AML-193 (cell line): Measurements from ENCODE around the gene NRM.
"Not testable (repeated sequence)": the region's sequence is repeated elsewhere in the genome, so short reads cannot be mapped to it uniquely, and the experiment has no call there.

Experiments
- DNase-seq, 2 experiments: peaks; one replicate each; lab custom pipeline; 2025; lab: John Stamatoyannopoulos, UW

NRM gene

DNA sequence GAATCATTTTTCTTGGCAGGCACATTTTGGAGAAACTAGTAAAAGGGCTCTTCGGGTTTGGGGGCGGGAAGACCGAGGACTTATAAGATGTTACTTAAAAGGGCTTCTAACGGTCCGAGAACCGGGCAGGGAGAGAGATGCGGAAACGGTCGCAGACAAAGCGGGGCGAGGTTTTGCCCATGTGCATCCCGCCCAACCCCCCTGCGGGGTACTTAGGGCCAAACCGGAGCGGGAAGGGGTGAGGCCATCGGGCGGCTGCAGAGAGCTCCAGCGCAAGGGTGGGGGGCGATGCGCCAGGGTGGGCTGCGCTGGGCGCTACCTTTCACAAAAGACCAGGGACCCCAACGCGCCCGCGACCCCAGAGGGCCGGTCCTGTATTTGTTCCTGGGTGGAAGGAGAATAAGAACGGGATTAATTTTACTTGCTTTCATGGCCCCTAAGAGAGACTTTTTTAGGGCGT is 30.0 kb upstream of the NRM start:
- DNase-seq: peak; percentile 66 to 67

DNA sequence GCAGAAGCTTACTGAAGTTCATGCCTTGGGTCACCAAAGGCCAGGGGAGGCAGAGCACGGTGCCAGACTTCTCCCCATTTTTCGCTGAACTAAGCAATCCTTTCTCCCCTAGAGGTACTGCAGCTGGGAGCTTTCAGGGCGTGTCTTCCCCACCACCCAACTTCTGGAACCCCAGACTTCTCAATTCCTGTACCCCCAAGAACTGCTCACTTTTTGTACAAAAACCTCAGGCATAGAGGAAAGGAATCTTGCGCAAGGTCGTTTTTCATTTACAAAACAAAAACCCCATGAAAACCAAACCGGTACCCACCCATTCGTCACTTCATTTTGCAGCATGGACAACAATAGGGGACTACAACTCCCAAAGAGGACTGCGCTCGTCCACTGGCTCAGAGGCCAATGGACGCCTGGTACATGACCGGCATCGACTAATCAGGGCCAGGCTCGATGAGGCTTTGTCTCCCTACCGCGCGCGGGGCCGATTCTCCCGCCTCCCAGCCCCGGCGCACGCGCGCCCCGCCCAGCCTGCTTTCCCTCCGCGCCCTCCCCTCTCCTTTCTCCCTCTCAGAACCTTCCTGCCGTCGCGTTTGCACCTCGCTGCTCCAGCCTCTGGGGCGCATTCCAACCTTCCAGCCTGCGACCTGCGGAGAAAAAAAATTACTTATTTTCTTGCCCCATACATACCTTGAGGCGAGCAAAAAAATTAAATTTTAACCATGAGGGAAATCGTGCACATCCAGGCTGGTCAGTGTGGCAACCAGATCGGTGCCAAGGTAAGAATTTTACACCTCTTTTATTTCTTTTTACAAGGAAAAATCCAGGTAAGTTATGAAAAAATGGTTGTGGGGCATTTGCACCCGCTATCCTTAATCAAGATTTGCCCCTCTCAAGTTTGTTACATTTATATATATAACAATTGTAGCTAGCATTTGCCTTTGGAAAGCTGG is 29.3 kb upstream of the NRM start, which contains the start of gene TUBB:
TSS of gene TUBB (plus strand) at position 562 of the 947 bp plus-strand sequence. CDS start at position 717, 155 bp downstream.
- peak; percentile 99 for DNase-seq

DNA sequence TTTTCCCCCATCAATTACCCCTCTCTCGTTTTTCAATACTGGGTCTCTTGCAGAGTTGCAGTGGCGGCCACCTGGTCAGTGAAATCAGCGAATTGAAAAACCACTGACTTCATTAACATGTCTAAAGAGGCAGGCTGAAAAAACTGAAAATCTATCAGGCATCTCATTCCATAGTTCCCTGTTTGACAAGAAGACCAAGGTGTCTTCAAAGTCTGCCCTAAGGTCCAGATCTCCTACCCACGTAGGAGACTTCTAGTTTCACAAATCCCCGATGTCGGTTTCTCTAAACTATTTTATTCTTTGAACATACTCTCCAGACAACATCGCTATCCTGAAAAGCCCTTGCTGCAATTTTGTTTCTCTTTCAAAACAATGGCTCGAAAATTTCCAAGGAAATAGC is 28.6 kb upstream of the NRM start:
- DNase-seq: no peak

DNA sequence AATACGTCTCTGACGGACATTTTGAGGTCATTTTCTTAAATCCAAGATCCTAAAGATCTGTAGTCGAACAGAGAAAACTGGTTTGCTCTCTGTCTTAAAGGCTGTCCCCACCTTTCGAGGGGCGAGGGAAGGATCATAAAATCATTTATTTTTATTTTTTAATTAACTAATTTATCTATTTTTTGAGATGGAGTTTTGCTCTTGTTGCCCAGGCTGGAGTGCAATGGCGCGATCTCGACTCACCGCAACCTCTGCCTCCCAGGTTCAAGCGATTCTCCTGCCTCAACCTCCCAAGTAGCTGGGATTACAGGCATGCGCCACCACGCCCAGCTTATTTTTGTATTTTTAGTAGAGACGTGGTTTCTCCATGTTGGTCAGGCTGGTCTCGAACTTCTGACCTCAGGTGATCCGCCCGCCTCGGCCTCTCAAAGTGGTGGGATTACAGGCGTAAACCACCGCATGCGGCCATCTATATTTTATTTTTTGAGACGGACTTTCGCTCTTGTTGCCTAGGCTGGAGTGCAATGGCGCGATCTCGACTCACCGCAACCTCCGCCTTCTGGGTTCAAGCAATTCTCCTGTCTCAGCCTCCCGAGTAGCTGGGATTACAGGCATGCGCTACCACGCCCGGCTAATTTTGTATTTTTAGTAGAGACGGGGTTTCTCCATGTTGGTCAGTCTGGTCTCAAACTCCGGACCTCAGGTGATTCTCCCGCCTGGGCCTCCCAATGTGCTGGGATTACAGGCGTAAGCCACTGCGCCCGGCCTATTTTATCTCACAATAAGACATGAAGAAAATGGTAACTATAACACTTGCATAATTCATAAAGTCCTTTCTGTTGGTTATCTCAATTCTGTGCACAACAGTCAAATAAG is 27.3 kb upstream of the NRM start:
- DNase-seq: not testable (repeated sequence)

DNA sequence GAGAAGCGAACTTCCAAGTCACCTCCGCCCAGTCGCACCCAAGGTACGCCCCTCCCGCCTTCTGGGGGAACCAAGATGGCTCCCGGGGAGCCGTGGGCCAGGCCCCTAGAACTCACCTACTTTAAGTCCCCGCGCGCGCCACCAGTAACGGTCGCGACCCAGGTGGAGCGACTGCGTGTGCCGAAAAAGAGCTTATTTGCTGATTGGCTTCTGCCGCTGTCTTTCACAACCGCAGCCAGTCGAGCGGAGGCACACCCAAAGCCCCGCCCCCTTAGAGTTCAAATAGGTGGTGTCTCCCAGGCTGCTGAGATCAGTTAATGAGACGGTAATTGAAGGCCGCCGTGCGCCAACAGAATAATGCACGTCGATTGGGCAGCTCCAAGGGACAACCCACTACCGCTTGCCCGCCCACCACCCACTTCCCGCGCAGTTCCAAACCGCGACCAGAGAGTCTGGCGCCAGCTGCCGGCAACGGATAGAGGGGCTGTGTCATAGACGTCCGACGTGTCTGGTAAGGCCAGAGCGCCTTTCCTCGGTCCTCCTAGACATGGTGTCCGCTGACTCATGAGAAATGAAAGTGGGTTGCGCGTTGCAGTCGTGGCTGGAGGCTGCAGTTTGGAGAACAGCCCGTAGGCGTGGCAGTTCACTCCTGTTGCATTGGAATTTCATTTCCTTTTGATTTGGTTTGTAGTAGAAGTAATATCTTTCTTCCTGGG is 26.5 kb upstream of the NRM start, which contains the start of gene MDC1:
TSS of gene MDC1 (minus strand) at position 153 of the 716 bp plus-strand sequence. CDS start 2,106 bp downstream, outside the sequence.
- DNase-seq: peak; percentile 100

DNA sequence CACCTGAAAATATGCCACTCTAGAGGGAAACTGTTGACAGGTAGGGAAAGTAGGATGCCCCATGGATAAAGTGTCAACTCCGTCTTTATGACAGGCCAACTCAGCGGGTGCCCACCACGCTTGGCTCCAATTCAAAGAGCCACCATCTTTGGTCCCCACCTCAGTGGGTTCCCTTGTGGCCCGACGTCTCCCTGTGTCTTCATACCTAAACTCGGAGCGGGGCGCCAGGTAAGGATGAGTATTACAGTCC is 26.0 kb upstream of the NRM start:
- DNase-seq: no peak

DNA sequence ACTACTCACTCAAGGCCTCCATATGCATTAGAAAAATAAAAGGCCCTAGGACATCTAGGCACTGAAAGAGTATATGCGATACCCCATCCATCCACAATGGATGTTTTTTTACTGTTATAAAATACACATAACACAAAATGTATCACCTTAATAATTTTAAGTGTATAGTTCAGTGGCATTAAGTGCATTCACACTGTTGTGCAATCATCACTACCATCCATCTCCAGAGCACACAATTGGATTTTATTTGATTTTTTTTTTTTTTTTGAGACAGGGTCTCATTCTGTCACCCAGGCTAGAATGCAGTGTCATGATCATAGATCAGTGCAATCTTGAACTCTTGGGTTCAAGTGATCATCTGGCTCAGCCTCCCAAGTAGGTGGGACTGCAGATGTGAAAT is 23.5 kb upstream of the NRM start:
- no peak for DNase-seq

DNA sequence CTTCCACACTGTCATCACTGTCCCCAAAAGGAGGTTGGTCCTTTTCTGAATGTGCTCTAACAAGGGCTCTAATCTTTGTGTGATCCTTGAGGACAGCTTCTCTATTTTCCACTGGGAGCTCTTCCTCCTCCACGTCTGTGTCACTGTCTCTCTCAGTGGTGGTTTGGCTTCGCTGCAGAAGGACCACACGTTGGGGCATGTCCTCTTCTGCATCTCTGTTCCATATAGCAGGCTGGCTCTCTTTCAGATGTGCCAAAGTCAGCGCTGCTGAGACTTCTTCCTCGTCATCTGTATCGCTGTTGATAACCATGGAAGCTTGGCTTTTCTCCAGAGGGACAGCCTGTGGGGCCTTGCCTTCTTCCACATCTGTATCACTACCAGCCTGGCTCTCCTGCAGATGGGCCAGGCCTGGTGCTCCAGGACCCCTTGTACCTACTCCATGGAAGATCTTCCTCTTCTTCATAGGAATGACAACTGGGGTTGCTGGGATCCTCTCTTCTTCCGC is 21.7 kb upstream of the NRM start:
- no peak for DNase-seq

DNA sequence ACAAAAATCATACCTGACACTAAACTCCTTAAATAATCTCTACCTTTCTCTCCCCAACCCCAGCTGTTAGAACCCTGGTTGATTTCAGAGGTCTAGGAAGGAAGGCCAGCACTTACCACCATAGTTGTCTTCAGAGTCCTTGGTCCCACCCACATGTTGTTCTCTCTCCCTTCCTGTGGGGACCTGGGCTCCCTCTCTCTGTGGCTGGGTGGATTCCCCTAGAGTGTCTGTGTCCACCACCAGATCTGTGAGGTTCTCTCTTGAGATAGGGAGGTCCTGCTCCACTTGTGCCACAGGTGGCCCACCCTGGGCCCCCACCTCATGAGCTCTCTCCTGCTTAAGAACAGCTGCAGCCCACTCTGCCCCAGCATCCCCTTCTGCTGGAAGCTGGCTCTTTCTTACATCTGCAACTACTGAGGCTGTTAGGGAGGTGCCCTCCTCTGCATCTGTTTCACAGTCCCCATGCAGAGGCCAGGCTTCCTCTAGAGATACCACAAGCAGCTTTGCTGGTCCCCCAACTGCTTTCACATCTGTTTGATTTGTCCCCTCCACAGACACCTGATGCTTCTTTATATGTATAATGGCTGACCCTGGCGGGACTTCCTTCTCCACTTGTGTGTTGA is 21.1 kb upstream of the NRM start:
- no peak for DNase-seq

DNA sequence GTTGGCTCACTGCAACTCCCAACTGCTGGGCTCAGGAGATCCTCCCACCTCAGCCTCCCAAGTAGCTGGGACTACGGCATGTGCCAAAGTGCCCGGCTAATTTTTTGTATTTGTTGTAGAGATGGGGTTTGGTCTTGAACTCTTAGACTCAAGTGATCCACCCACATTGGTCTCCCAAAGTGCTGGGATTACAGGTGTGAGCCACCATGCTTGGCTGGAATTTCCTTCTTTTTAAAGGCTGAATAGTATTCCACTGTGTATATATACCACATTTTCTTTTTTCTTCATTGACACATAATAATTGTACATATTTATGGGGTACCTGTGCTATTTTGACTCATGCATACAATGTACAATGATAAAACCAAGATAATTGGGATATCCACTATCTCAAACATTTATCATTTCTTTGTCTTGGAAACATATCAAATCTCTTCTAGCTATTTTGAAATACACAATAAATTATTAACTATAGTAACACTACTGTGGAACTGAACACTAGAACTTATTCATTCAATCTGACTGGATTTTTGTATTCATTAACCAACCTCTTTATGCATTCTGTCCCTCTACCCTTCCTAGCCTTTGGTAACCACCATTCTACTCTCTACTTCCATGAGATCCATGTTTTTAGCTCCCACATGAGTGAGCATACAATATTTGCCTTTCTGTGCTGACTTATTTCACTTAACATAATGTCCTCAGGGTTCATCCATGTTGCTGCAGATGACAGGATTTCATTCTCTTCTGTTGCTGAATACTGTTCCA is 18.5 kb upstream of the NRM start:
- no peak for DNase-seq

DNA sequence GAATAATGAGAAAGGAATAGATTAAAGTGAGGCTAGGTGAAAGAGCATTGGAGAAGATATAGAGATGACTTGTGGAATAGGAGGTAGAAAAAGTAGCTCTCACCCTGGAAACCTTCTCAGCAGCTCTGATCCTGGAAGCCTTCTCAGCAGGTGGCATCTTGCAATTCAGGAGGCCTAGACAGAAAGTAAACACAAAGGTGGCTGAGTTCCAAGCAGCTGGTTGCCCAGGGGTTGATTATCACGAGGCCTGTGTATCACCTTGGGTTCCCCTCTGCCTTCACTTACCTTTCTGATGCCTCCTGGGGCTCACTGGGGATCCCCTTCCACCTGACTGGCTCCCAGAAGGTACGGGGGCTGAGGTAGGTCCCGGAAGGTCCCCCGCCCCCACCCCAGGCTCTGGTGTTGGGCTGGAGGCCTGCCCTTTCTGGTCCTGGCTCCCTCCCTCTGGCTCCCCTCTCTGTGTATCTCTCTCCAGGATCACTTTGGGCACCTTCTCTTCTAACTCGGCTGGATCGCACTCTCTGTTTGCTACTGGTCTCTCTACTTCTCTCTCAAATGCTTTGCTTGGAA is 16.6 kb upstream of the NRM start:
- DNase-seq: no peak

DNA sequence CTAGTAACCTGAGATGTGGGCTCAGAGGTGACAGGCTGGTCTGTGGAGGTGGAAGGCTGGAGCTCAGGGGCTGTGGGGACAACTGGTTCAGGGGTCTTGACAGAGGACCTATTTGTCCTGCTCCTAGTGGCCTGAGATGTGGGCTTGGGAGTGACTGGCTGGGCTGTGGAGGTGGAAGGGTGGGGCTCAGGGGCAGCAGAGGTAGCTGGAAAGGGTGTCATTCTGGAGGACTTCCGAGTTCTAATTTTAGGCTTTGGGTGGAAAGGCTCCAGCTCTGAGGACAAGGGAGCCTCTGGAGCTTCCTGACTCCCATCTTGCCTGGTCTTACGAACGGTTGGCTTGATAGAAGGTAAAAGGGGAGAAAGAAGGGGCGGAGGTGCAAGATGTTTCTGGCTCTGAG is 14.8 kb upstream of the NRM start:
- DNase-seq: no peak

DNA sequence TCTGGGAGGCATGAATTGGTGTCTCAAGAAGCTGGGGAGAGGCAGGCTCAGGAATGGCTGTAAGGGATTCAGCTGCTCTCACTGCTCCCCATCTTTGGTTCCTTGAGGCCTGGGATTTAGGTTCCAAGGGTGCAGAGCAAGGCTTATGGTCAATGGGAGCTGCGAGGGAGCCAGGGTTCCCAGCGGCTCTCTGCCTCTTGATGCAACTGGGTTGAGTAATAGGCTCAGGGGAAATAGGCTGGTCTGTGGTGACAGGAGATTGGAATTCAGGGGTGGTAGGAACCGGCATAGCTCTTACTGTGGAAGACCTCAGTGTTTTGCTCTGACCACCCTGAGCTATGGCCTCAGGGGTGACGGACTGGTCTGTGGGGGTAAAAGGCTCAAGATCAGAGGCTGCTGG is 13.0 kb upstream of the NRM start:
- DNase-seq: no peak

DNA sequence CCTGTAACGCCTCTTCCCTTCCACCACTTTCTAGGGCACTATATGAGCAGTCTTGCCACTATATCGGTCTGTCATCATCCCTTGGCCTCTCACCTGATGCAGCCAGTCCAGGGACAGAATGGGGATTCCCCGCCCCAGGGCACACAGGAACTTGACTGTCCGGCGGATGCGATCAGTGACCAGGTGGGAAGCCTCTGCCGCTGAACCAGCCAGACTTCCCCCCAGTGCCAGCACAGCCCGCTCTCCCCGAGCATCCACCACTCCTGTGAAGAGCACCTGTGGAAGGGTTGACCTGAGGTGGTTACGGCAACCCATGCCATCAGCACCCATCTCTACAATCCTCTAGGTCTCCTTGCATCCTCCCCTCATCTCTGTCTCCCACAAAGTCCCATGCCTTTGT is 12.2 kb upstream of the NRM start:
- no peak for DNase-seq

DNA sequence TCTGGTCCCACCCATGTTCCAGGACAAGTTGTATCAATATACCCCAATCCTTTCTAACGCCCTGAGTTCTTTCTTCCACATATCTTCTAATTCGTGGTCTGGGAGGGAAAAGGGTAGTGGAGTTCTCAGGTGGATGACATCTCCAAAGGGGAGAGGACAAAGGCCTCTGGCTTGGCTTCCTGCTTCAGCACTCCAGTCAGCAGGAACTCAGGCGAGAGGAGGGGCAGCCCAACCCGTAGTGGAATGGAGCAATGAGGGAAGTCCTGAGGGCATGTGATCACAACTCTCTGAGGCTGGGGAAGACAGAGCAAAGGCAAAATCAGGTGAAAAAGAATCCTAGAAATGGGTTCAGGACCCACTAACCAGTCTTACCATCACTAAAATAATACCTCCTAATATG is 9.6 kb upstream of the NRM start:
- no peak for DNase-seq

DNA sequence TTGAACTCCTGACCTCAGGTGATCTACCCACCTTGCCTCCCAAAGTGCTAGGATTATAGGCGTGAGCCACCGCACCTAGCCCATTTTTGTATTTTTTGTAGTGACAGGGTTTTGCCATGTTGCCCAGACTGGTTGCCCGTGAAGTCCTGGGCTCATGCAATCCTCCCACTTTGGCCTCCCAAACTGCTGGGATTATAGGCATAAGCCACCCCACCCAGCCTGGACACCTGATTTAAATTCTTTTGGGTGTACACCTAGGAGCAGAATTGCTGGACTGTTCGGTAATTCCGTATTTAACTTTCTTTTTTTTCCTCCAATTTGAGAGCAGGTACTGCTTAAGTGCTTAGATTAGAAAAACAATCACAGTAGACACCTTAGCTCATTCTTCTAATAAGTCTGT is 5.6 kb upstream of the NRM start:
- DNase-seq: no peak

DNA sequence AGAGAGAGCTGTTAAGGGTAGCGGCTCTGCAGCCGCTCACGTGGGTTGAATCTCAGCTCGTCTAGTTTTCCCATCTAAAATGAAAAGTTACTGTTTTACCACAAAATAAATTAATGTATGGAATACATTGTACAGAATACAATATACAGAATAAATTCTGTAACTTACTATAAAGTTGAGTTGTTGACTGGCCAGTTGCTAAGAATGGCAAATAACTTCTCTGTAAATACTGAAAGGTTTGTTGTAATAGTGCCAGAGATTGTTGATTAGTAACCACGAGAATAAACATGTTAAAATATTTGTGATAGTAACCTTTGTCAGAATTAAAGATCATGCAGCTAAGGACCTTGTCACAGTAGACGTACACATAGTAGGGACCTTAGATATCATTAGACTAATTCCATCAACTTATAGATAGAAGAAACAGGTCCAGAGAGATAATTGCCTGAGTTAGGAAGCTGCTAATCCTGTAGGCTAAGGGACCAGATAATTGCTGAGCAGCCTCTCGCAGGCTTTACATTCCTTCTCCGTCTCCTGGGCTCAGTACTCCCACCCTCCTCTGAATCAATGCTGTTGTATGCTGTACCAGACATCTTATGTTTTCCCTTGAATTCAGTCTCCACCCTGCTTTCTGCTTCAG is 544 bp upstream of the NRM start:
- no peak for DNase-seq

DNA sequence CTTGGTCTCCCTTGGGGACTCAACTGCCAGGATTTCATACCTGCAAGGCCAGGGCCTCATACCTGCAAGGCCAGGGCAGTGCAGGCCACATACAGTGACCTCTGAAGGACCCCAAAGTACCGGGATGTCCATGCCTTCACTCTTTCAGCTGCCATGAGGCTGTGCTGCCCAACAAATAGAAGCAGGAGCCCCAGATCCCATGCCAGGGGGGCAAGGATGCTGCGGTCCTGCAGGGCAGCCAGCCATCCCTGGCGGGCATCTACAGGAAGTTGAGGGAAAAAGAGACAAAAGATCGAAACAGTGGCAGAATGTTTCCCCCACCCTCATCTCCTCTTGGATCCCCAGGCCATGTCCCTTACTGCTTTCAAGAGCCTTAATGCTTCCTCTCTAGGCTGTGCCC is 799 bp downstream of the NRM start:
- DNase-seq: no peak

DNA sequence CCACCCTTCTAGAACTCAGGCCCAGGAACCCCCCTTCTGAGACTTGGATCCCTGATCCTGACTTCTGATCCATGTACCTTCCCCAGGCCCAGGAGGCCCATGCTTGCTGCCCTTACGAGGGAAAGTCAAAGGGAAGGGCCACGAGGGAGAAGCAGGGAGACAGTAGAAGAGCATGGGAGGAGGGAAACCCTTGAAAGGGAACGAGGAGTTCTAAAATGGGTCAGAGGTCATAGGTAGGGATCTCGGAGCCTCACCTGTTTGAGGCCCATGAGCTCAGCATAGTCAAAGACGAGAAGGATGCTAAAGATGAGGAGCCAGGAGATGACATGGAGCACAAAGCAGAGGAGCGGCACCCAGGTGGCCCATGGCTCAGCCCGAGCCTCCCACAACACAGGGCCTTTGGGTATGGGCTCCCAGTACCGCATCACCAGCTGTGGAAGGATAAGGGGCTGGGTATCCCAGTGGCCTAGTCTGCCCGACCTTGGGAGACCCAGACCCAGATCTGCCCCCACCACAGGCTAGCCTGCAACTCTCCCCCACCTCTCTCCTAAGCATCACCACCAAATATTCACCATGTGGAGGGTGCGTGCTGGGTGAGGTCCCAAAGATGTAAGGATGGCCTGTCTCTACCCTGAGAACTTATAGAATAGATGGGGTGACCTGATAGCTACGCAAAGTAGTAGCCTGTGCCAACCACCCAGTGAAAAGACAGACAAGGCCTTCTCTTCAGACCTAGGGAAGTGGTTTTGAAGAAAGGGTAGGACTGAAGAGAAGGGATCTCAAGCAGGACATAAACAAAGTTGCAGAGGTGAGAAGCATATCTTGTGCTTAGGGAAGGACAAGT is 1.5 kb downstream of the NRM start:
- no peak for DNase-seq
